GM12865 (cell line): ENCODE measurements around the gene C19orf47.

Experiments used
- DNase-seq: peaks from one replicate; pipeline ENCODE4 v3.0.0; 2010; ENCODE audit warnings: low read depth
- H3K4me3 ChIP-seq: 2 replicates; pipeline ENCODE4 v1.5.1; 2011; ENCODE audit warnings: mild to moderate bottlenecking, low read depth, low read length, control low read depth
- CTCF ChIP-seq: IDR thresholded peaks from 2 replicates; pipeline ENCODE4 v1.5.1; 2011; ENCODE audit warnings: low read length, control low read depth, low read depth, inconsistent platforms; ENCODE audit not compliant: insufficient read depth; ENCODE audit errors: missing control alignments

C19orf47 gene

DNA sequence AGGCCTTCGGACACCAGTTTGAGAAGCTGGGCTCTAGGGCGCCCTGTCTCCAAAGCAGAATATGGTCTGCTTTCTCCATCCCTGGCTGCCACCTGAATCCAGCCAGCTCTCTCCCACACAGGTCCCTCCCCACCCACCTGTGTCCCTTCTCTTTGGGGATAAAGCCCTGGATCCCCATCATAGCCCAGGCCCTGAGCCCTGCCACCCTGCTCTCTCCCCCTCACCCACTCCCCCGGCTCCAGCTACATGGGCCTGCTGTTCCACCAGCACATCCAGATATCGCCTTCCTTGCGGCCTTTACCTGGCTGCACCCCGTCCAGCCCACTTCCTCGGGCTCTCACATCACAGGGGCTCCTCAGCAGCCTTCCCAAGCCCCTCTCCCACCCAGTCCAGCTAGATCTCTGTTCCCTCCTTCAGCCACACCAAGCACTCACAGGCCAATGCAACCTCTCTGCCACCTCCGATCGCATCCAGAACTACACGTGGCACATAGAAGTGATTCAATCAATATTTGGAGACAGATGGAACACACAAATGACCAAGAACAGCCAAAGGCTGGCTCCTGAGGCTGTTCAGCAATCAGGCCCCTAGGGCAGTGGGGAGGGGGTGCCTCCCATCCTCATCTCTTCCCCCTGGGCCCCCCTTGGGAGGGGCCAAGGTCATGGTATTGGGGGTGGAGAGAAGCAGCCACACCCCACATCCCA is 70.7 kb downstream of the C19orf47 start:
- no peak overlapping the region for H3K4me3 ChIP-seq
- TF ChIP-seq CTCF, result no peak
- no peak for DNase-seq

DNA sequence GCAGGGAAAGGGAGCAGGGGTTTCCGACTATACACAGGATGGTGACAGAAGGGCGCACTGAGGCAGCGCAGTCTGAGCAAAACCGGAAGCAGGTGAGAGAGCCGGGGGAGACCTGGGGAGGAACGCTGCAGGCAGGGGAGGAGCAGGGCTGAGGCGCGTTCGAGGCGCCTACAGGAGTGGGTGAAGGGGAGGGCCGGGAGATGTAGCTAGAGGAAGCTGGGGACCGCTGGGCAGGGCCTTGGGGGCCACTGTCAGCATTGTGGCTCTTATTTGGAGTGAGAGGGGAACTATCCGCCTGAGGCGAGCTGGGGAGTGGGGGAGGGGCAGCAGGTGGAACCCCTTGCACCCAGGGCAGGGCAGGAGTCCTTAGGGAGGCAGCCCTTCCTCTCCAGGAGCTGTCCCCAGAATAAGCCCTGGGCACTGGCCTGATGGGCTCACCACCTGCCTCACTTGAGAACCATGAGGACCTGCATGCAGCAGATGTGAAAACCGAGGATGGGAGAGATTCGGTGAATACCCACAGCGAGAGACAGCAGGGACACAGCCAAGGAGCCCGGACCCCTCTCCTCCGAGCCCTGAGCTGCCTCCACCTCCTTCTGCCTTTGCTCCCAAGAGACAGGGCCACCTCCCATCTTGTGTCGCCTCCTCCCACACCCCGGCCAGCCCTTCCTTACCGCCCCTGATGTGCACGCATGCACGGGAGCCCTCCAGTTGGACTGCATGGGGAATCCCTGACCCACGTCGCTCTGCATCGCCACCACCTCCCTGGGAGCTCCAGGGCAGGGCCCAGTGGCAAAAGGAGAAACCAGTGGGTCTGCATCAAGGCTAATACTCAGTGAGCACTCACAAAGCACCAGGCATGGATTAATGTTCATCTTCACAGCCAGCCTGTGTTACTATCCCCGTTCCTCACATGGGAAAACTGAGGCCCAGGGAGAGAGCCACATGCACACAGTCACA is 73.3 kb downstream of the C19orf47 start:
- peak overlapping the region; percentile 1 for H3K4me3 ChIP-seq
- DNase-seq, result peak; percentile 47
- TF ChIP-seq CTCF, result no peak

DNA sequence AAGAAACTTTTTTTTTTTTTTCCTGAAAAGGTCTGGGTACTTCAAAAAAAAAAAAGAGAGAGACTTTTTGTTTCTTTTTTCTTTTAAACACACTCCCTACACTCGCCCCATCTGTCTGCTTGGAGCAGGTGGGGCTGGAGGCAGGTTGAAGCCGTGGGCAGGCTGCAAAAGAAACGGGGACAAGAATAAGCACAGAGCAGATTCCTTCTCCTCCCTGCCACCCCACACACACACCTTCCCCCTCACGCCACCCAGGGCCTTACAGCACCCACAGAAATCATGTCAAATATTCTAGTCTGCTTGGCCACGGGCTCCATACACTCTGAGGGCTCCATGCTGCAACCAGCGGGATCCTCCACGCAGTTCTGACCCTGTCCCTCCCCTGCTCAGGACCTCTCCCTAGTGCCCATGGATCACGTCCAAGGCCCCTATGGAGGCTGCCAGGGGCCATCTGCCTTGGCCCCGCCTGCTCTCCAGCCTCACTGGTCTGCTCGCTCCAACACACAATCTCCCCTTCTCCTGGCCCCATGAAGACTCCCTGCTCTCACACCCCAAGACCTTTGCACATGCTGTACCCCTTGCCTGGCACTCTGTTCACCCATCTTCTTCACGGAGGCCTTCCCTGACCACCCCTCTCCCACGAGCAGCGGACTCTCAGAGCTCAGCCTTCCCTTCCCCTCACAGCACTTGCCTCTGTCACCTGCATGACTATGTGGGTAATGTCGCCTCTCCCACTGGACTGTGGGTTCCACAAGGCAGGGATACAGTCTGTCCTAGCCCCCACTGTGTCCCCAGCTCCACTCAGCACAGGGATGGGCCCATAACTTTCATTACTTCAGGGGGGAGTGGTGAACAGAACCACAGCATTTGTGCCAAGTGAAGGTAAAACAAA is 74.5 kb downstream of the C19orf47 start:
- no peak for TF ChIP-seq CTCF
- DNase-seq, result no peak
- H3K4me3 ChIP-seq, result no peak overlapping the region

GRCh38 chr19:40272261-40272660 is 75.9 kb downstream of the C19orf47 start:
- no peak for DNase-seq
- no peak for TF ChIP-seq CTCF
- H3K4me3 ChIP-seq, result no peak overlapping the region

- no peak for TF ChIP-seq CTCF
- no peak for DNase-seq
- H3K4me3 ChIP-seq, result no peak overlapping the region
These were observed 76.5 kb downstream of the C19orf47 start for GRCh38 chr19:40271706-40272105.

GRCh38 chr19:40270362-40271089 is 77.7 kb downstream of the C19orf47 start:
- DNase-seq, result no peak
- no peak for TF ChIP-seq CTCF
- no peak overlapping the region for H3K4me3 ChIP-seq
